GM21619 (cell line): ENCODE results near the gene IGFN1.

ENCODE experiments used
- ATAC-seq: cut with Tn5 transposase; IDR thresholded peaks from one replicate; pipeline ENCODE4 v1.9.1; 2021; ENCODE audit not compliant: unreplicated experiment

Gene IGFN1

GRCh38 chr1:201261771-201262547 is 71.3 kb downstream of the IGFN1 start:
- no peak for ATAC-seq

- ATAC-seq, result no peak
Observed at GRCh38 chr1:201262963-201263608, 72.5 kb downstream of the IGFN1 start.

- ATAC-seq, result no peak
Observed at GRCh38 chr1:201264072-201264471, 73.4 kb downstream of the IGFN1 start.

- no peak for ATAC-seq
Observed at GRCh38 chr1:201264554-201264953, 73.9 kb downstream of the IGFN1 start.

GRCh38 chr1:201265756-201266155 is 75.1 kb downstream of the IGFN1 start:
- ATAC-seq, result no peak

- no peak for ATAC-seq
Observed at GRCh38 chr1:201266276-201266675, 75.7 kb downstream of the IGFN1 start.

- ATAC-seq, result no peak
Observed at GRCh38 chr1:201266774-201267173, 76.2 kb downstream of the IGFN1 start.

GRCh38 chr1:201267481-201268229 is 77.0 kb downstream of the IGFN1 start:
- ATAC-seq, result no peak

- no peak for ATAC-seq
Observed at GRCh38 chr1:201268604-201269151, 78.1 kb downstream of the IGFN1 start.

GRCh38 chr1:201269281-201269680 is 78.7 kb downstream of the IGFN1 start:
- no peak for ATAC-seq

GRCh38 chr1:201269900-201270410 is 79.3 kb downstream of the IGFN1 start:
- no peak for ATAC-seq

GRCh38 chr1:201270616-201271390 is 80.2 kb downstream of the IGFN1 start:
- ATAC-seq, result no peak

- no peak for ATAC-seq
Observed at GRCh38 chr1:201272799-201273198, 82.2 kb downstream of the IGFN1 start.

- ATAC-seq, result no peak
Observed at GRCh38 chr1:201274616-201275252, 84.1 kb downstream of the IGFN1 start.

GRCh38 chr1:201275253-201275666 is 84.6 kb downstream of the IGFN1 start:
- no peak for ATAC-seq

GRCh38 chr1:201276891-201277290 is 86.3 kb downstream of the IGFN1 start:
- ATAC-seq, result no peak

- ATAC-seq, result no peak
Observed at GRCh38 chr1:201277441-201277840, 86.8 kb downstream of the IGFN1 start.
